Limb (tissue), 2 donors: Measurements from ENCODE around the gene KRTAP5-9.
"Not testable (repeated sequence)": the region's sequence is repeated elsewhere in the genome, so short reads cannot be mapped to it uniquely, and the experiment has no call there.

ENCODE experiments used
- DNase-seq, 2 donors: peaks; one replicate each; pipeline ENCODE4 v3.0.0-alpha.2; 2016; ENCODE audit errors: extremely low spot score in 2 of 2

KRTAP5-9 gene

DNA sequence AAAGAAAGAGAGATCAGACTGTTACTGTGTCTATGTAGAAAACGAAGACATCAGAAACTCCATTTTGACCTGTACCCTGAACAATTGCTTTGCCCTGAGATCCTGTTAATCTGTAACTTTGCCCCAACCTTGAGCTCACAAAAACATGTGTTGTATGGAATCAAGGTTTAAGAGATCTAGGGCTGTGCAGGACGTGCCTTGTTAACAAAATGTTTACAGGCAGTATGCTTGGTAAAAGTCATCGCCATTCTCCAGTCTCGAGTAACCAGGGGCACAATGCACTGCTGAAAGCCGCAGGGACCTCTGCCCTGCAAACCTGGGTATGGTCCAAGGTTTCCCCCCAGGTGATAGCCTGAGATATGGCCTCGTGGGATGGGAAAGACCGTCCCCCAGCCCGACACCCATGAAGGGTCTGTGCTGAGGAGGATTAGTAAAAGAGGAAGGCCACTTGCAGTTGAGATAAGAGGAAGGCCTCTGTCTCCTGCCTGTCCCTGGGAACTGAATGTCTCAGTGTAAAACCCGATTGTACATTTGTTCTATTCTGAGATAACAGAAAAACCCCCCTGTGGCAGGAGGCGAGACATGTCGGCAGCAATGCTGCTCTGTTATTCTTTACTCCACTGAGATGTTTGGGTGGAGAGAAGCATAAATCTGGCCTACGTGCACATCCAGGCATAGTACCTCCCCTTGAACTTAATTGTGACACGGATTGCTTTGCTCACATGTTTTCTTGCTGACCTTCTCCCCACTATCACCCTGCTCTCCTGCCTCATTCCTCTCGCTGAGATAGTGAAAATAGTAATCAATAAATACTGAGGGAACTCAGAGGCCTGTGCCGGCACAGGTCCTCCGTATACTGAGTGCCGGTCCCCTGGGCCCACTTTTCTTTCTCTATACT is 13.3 kb upstream of the KRTAP5-9 start:
- DNase-seq: not testable (repeated sequence)

GRCh38 chr11:71535825-71536224 is 12.4 kb upstream of the KRTAP5-9 start:
- no peak for DNase-seq

GRCh38 chr11:71537537-71537936 is 10.7 kb upstream of the KRTAP5-9 start:
- no peak for DNase-seq

- not testable (repeated sequence) for DNase-seq
Observed at GRCh38 chr11:71537977-71538665, 10.1 kb upstream of the KRTAP5-9 start, which contains the start of gene KRTAP5-8. KRTAP5-8 (plus strand) TSS chr11:71538025; CDS start chr11:71538056, 31 bp downstream.

DNA sequence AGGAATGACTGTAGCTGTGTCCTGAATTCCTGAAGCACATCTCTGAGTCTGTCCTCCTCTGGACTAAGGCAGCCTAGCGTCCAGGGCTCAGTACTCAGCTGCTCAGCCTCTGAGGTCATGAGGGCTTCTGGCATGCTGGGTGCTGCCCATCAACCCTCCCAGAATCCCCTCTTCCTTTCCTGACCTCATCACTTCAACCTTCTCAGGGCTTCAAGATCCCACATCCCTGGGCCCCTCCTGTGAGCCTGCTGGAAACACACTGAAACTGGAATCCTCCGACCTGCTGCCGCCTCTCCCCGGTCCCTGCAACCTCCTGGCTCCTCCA is 9.6 kb upstream of the KRTAP5-9 start:
- DNase-seq: no peak

DNA sequence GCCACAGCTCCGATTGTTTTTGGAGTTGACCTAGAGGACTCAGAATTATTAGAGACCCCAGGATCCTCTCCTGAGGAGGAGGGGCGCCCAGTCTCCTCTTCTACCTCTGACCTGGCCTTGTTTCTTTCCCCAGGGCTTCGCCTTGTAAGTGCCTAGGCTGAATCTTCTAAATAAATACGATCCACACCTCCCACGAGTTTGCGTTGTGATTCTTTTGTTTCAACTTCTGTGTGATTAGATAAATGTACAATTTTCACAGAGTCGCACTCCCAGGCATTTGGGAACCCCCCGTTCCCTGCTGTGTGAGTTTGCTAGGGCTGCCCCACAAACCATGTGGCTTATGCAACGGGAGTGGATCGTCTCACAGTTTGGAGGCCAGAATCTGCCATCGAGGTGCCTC is 9.2 kb upstream of the KRTAP5-9 start:
- no peak for DNase-seq

GRCh38 chr11:71539971-71540370 is 8.2 kb upstream of the KRTAP5-9 start:
- DNase-seq: not testable (repeated sequence)

DNA sequence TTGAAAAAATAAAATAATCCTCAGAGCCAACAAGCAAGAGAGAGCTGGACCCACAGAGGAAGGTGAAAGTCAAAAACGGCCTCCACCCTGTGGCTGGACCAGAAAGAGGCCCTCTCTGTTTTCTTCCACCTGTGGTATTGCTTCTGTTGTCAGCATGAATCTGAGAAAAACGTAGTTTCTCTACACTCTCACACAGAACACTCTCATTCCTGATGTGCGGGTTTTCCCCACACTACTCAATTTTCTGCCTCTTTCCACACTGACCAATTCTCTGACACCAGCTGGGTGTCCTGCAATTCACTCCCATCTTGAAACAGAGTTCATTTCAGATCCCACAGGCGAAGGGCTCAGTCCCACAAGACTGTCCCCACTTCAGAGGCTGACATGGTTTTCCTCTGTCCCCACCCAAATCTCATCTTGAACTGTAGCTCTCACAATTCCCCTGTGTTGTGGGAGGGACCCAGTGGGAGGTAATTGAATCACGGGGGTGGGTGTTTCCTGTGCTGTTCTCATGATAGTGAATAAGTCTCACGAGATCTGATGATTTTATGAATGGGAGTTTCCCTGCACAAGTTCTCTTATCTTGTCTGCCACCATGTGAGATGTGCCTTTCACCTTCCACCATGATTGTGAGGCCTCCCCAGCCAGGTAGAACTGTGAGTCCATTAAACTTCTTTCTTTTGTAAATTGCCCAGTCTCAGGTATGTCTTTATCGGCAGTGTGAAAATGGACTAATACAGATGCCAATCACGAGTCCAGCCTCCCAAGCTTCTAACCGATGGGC is 7.5 kb upstream of the KRTAP5-9 start:
- DNase-seq: not testable (repeated sequence)

- DNase-seq: no peak
Observed at GRCh38 chr11:71542382-71542781, 5.8 kb upstream of the KRTAP5-9 start.

- DNase-seq: no peak
Observed at GRCh38 chr11:71542879-71543777, 5.1 kb upstream of the KRTAP5-9 start.

- no peak for DNase-seq
Observed at GRCh38 chr11:71543866-71544265, 4.4 kb upstream of the KRTAP5-9 start.

GRCh38 chr11:71544525-71545214 is 3.5 kb upstream of the KRTAP5-9 start:
- DNase-seq: no peak

GRCh38 chr11:71545405-71545966 is 2.7 kb upstream of the KRTAP5-9 start:
- no peak for DNase-seq

GRCh38 chr11:71548716-71549151 is 514 bp downstream of the KRTAP5-9 start:
- DNase-seq: no peak

- DNase-seq: no peak
Observed at GRCh38 chr11:71551711-71552110, 3.5 kb downstream of the KRTAP5-9 start.

DNA sequence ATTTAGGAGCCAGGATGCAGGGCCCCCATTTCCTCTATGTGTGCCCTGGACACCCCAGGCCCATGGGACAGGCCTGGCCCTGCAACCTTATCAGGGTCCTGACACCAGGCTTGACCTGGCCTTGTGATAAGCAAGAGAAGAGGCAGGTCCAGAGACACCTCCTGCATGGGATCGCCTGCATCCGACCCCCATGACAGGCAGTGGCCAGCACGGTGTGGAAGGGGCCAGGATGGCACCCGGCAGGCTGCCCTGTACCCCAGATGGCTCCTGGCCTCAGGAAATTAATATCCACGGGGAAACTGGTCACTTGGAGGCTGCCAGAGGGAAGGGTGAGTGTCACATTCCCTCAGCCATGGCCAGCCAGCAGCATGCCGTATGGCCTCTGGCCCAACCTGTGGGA is 6.8 kb downstream of the KRTAP5-9 start:
- DNase-seq: no peak

DNA sequence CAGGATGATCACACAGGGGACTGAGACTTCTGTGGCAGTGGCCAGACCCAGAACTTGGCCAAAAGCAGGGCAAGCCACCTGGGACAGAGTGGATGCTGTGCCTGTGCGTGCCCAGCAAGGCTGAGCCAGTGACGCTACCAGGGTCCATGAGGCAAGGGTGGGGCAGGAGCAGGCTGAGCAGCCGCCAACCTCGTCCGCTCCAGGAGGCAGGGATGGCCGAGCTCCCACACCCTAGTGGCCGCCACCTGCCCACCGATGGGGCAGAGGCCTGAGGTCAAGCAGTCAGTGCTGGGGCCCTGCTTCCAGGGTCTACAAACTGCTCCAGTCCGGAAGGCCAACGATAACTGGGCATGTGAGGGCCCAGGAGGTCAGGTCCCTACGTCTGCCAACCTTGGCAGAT is 7.3 kb downstream of the KRTAP5-9 start:
- no peak for DNase-seq

- DNase-seq: no peak
Observed at GRCh38 chr11:71556018-71556417, 7.8 kb downstream of the KRTAP5-9 start.

GRCh38 chr11:71557257-71557656 is 9.0 kb downstream of the KRTAP5-9 start:
- no peak for DNase-seq

DNA sequence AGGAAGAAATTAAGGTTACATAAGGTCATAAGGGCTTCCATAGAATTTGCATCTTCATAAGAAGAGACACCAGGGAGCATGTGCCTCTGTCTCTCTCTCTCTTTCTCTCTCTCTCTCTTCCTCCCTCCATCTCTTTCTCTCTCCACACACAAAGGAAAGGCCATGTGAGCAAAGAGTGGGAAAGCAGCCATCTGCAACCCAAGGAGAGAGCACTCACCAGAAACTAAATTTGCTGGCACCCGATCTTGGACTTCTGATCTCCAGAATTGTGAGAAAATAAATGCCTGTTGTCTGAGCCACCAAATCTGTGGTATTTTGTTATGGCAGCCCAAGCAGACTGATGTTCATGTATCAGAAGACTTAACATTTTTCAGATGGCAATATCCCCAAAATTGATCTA is 10.8 kb downstream of the KRTAP5-9 start:
- no peak for DNase-seq
